ENCODE data around the gene C16orf54.
"Not testable (repeated sequence)": the region's sequence is repeated elsewhere in the genome, so short reads cannot be mapped to it uniquely, and the experiment has no call there.

C16orf54 gene

DNA sequence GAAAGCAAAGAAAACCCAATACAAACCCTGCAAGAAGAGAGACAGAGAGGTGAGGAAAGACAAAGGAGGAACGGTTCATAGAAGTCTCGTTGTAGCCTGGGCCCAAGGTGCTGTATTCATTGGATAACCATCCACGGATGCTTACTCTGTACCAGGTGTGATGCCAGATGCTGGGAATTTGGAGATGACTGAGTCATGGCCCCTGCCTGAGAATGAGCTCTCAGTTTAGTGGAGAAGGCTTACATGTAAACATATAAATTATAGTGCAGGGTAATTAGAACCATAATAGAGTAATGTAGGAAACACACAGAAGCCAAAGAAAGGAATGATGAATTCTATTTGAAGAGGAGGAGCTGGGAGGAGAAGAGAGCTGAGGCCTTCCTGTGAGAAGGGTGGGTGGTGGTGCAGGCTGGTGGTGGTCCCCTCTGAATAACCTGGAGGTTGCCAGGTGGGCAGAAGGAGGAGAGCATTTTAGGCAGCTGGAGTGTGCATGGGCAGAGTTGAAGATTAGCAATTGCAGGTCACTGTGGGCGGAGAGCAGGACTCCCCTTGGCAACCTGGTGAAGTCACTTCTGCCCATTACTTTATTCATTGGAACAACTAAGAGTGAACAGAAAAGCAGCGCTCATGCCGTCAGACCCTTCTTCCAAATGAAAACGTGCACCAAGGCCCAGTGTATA, 24.6 kb upstream of the C16orf54 start:
- TF ChIP-seq, protein P1, sequence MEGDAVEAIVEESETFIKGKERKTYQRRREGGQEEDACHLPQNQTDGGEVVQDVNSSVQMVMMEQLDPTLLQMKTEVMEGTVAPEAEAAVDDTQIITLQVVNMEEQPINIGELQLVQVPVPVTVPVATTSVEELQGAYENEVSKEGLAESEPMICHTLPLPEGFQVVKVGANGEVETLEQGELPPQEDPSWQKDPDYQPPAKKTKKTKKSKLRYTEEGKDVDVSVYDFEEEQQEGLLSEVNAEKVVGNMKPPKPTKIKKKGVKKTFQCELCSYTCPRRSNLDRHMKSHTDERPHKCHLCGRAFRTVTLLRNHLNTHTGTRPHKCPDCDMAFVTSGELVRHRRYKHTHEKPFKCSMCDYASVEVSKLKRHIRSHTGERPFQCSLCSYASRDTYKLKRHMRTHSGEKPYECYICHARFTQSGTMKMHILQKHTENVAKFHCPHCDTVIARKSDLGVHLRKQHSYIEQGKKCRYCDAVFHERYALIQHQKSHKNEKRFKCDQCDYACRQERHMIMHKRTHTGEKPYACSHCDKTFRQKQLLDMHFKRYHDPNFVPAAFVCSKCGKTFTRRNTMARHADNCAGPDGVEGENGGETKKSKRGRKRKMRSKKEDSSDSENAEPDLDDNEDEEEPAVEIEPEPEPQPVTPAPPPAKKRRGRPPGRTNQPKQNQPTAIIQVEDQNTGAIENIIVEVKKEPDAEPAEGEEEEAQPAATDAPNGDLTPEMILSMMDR (IDR thresholded peaks at IDR 0.05; ENCODE audit: low read depth, low read length) = no peak

DNA sequence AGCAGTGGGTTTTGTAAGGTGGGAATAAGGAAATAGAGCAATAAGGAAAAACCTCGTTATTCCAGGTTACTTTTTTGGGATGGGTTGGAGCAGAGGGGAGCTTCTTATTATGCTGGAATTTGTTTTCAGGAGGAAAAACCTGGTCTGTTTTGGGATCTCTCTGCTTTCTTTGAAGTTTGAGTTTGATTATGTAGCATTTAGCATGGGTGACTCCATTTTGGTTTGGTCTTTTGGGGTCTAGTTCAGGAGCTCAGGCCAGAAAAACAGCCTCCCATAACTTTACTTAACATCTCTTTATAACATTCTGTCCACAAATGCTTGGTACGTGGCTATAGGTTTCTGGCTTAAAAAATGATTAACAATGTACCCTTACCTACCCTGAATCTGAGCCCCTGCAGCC, 23.7 kb upstream of the C16orf54 start:
- TF ChIP-seq, protein P1 (IDR thresholded peaks at IDR 0.05; ENCODE audit: low read depth, low read length) = no peak
- no peak overlapping the region for H3K4me3 ChIP-seq (ENCODE audit: low read depth, low read length)

More for the DNA sequence above, 24.6 kb upstream of the C16orf54 start:
- H3K4me3 ChIP-seq (ENCODE audit: low read depth, low read length) = no peak overlapping the region

DNA sequence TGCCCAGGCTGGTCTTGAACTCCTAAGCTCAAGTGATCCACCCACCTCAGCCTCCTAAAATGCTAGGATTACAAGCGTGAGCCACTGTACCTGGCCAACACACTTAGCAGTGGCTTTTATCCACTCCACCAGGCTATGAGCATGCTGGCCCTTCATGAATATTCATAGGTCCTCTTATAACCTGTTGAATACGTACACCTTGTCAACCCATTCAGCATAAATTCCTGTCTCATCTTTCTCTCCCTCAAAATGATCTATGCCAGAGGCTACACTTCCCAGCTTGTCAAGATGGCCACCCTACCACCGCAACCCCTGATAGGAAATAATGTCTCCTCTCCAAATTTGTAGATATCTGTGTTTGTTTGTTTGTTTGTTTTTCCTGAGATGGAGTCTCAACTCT, 21.3 kb upstream of the C16orf54 start:
- no peak overlapping the region for H3K4me3 ChIP-seq (ENCODE audit: low read depth, low read length)
- TF ChIP-seq, protein P1 (IDR thresholded peaks at IDR 0.05; ENCODE audit: low read depth, low read length) = no peak

DNA sequence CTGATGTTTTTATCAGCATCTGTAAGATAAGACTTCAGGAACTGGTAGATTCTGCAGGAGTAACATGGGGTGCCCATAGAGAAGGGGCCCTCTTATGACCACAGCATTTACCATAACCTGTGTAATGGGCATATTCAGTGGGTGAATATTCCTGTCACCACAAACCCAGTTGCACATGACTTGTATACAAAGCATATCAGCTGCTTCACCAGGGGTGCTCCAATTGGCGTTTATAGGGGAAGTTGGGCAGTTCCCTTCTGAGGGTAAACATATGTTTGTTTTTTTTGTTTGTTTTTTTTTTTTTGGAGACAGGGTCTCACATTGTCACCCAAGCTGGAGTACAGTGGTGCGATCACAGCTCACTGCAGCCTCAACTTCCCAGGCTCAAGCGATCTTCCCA, 20.8 kb upstream of the C16orf54 start:
- H3K4me3 ChIP-seq (ENCODE audit: low read depth, low read length) = no peak overlapping the region
- TF ChIP-seq, protein P1 (IDR thresholded peaks at IDR 0.05; ENCODE audit: low read depth, low read length) = no peak

DNA sequence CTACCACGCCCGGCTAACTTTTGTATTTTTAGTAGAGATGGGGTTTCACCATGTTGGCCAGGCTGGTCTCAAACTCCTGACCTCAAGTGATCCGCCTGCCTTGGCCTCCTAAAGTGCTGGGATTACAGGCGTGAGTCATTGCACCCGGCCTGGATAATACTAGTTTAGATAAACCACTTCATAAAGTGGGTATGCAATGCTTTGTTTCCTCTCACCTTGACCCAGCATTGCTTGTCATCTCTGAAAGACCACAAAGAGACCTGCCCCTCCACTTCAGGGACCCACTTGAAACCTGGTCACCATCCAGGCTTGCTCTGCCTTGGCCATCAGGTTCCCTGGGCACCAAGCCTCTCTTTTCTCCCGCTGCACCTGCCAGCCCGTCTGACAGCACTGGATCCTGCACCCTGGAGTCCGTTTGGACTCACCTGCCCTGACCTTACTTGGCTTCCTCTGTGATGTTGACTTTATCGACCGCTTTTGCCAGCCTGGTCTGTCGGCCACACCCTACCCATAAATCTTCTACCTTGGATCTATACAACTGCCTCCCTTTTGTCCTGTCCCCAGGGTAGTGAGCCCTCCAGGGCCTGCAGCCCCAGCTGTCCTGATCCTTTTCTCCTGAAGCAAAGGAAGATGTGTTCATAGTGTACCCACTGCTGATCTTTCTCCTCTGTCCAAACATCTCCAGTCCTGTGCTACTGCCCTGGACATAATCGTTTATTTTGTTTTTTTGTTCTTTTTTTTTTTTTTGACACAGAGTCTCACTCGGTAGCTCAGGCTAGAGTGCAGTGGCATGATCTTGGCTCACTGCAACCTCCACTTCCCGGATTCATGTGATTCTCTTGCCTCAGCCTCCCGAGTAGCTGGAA, 19.6 kb upstream of the C16orf54 start:
- TF ChIP-seq, protein P1 (IDR thresholded peaks at IDR 0.05; ENCODE audit: low read depth, low read length) = no peak
- no peak overlapping the region for H3K4me3 ChIP-seq (ENCODE audit: low read depth, low read length)

DNA sequence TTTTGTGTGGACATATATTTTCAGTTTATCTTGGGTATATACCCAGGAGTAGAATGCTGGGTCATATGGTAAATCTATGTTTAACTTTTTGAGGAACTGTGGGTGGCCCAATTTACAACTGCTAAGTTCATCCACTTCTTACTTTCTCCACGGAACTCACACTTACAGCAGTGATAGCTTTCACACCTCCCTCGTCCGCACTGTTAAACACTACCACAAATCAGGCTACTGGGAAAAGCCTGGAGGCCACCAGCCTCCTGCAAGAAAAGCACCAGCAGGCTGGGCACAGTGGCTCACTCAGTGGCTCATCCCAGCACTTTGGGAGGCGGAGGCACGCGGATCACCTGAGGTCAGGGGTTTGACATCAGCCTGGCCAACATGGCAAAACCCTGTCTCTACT, 17.5 kb upstream of the C16orf54 start:
- TF ChIP-seq, protein P1 (IDR thresholded peaks at IDR 0.05; ENCODE audit: low read depth, low read length) = no peak
- H3K4me3 ChIP-seq (ENCODE audit: low read depth, low read length) = no peak overlapping the region

DNA sequence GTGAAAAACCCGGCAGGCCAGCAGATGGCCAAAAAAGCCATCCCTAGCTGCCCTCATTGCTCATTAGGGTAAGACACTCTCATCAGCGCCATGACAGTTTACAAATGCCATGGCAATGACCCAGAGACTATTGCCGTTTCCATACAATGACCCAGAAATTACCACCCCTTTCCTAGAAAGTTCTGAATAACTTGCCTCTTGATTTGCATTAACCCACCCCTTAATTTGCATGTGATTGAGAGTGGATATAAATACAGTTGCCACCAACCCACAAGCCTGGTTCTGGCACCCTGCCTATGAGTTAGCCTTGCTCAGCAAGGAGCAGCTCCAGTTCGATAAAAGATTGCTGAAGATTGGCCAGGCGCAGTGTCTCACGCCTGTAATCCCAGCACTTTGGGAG, 16.1 kb upstream of the C16orf54 start:
- TF ChIP-seq, protein P1 (IDR thresholded peaks at IDR 0.05; ENCODE audit: low read depth, low read length) = no peak
- no peak overlapping the region for H3K4me3 ChIP-seq (ENCODE audit: low read depth, low read length)

DNA sequence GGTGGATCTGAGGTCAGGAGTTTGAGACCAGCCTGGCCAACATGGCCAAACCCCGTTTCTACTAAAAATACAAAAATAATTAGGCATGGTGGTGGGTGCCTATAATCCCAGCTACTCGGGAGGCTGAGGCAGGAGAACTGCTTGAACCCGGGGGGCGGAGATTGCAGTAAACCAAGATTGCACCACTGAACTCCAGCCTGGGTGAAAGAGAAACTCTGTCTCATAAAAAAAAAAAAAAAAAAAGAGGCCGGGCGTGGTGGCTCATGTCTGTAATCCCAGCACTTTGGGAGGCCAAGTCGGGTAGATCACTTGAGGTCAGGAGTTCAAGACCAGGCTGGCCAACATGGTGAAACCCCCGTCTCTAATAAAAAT, 15.5 kb upstream of the C16orf54 start:
- H3K4me3 ChIP-seq (ENCODE audit: low read depth, low read length) = not testable (repeated sequence)

All from WI38 (cell line).